GM12865 (cell line): ENCODE data around the gene FLNC.
A peak's percentile ranks its signal among the peaks of the same experiment; 100 is the strongest.

Experiments
- DNase-seq: peaks from one replicate; pipeline ENCODE4 v3.0.0; 2010; ENCODE audit warnings: low read depth
- H3K4me3 ChIP-seq: 2 replicates; pipeline ENCODE4 v1.5.1; 2011; ENCODE audit warnings: mild to moderate bottlenecking, low read depth, low read length, control low read depth
- TF ChIP-seq, protein P1 (sequence below): IDR thresholded peaks from 2 replicates; pipeline ENCODE4 v1.5.1; 2011; ENCODE audit warnings: low read length, control low read depth, low read depth, inconsistent platforms; ENCODE audit not compliant: insufficient read depth; ENCODE audit errors: missing control alignments

Gene FLNC

DNA sequence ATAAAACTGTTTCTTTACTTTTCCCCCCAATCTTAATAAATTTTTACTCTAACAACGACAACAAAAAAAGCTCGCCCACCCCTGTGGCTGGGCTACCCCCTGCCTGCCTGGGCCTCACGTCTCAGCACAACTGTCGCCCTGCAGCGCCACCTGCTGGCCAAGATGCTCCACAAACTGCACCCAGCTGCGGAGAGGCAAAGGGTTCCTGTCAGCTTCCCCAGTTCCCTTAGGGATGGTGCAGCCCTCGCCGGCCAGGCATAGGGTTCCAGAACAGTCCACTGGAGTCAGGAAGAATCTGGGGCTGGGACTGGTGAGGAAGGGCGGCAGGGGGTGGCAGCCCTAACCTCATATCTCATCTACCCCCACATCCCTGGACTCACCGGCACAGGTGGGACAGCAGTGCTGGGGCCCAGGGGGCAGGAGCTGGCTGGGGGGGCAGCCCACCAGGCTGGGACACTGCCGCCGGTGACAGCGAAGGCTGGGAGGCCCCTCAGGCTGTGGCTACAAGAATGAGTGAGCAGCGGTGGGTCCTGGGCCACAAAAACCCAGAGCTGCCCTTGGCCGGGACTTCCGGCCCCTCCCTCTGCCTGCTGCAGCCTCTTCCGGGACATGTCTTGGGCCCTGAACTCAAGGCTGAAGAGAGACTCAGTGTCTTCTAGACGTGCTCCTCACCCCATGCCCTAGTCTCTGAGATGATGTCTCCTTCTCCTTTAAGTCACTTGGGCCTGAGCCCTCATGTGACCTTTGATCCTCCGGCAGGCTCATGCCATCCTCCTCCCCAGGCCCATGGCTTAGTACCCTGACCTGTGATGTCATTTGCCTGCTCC lies 53.6 kb downstream of the FLNC start:
- peak; percentile 90 for DNase-seq
- TF ChIP-seq, protein P1, sequence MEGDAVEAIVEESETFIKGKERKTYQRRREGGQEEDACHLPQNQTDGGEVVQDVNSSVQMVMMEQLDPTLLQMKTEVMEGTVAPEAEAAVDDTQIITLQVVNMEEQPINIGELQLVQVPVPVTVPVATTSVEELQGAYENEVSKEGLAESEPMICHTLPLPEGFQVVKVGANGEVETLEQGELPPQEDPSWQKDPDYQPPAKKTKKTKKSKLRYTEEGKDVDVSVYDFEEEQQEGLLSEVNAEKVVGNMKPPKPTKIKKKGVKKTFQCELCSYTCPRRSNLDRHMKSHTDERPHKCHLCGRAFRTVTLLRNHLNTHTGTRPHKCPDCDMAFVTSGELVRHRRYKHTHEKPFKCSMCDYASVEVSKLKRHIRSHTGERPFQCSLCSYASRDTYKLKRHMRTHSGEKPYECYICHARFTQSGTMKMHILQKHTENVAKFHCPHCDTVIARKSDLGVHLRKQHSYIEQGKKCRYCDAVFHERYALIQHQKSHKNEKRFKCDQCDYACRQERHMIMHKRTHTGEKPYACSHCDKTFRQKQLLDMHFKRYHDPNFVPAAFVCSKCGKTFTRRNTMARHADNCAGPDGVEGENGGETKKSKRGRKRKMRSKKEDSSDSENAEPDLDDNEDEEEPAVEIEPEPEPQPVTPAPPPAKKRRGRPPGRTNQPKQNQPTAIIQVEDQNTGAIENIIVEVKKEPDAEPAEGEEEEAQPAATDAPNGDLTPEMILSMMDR = peak; percentile 84
- peak overlapping the region; percentile 74 for H3K4me3 ChIP-seq

DNA sequence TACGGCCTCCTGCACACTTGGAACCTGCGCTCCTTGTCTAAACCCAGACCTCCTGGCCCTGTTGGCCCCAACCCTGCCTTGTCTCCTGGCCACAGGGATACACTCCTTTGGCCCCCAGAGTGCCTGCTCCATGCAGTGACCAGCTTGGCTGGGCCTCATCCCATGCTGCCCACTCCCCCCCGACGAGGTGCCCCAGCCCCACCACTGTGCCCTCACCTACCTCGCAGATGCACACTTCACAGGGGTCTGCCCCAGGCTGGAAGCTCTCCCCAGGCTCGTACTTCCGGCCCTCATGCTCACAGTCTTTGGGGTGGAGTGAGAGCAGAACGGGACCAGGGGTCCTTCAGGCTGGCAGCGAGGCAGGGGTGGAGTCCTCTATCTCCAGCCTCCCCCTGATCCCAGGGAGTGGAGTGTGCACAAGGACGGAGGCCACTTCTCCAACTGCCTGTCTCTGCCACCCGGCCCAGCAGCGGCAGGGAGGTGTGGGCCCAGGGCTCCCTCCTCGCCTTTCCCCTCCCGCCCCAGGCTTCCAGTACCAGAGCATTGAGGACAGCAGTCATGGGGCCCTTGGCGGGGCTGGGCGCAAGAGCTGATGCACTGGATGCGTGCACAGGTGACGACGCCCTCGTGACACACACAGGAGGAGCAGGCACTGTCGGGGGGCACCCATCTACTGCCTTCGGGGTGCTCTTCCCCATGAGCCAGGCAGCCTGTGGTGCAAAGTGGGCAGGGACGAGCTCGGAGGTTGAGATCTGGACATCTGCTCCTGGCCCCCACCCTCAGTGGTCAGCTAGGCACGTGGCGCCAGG lies 54.6 kb downstream of the FLNC start:
- TF ChIP-seq, protein P1 = no peak
- no peak overlapping the region for H3K4me3 ChIP-seq
- DNase-seq = no peak

DNA sequence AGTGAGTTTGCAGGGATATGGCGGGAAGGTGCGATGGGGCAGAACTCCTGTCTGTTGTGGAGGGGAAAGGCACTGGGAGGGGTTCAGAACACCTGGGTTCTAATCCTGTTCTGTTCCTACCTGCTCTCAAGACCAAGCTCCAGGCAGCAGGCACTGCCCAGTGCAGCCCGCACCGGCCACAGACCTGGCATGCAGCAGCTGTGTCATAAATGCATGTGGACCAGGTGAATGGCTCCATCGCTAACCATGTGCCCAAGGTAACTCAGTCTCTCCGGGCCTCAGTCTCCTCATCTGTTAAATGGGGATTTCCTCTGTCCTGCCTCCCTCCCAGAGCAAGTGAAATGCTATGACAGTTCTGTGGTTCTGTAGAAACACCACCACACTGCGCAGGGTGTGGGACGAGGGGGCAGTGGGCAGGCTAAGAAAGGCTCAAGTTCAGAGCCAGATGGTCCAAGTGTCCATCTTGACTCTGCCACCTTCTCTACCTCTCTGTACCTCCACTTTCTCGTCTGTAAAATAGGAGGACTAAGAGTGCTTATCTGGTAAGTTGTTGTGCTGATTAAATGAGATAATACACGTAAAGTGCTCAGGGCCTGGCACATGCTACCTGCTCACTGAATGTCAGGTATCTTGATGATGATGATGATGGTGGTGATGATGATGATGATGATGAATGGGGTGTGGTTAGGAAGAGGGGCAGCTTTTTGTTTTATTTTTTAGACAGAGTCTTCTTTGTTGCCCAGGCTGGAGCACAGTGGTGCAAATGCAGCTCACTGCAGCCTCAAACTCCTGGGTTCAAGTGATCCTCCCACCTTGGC lies 55.4 kb downstream of the FLNC start:
- no peak for DNase-seq
- no peak overlapping the region for H3K4me3 ChIP-seq
- TF ChIP-seq, protein P1 = no peak

DNA sequence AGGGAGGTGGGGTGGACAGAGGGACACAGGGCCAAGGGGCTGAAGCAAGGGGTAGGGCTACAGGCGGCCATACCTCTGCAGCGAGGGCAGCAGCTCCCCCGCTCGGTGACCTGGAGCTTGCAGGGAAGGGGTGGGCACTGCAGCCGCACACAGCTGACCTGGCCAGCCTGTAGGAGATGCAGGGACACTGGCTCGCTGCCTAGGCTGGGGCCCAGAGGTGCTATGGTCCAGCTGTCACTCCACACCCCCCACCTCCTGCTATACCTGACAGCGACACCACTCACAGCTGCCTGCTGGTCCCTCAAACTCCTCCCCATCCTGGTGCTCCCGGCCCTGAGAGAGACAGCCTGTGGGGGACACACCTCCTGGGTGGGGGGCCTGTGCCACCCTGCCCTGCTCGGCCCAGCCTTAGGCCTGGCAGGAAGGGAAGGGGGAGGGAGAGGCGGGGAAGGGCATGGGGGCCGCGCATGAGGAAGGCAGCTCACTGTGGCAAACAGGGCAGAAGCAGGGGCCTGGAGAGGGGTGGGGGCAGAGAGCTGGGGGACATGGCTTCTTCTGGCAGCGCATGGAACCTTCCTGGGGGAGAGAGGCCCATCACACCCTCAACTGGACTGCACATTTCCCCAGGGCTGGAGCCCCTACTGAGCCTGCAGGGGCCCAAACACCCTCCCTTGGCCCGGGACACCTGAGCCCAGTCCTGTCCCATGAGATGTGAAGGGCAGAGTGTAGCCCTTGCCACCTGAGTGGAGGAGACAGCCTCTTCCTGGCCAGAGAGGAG lies 56.4 kb downstream of the FLNC start:
- no peak for DNase-seq
- no peak overlapping the region for H3K4me3 ChIP-seq
- TF ChIP-seq, protein P1 = no peak

DNA sequence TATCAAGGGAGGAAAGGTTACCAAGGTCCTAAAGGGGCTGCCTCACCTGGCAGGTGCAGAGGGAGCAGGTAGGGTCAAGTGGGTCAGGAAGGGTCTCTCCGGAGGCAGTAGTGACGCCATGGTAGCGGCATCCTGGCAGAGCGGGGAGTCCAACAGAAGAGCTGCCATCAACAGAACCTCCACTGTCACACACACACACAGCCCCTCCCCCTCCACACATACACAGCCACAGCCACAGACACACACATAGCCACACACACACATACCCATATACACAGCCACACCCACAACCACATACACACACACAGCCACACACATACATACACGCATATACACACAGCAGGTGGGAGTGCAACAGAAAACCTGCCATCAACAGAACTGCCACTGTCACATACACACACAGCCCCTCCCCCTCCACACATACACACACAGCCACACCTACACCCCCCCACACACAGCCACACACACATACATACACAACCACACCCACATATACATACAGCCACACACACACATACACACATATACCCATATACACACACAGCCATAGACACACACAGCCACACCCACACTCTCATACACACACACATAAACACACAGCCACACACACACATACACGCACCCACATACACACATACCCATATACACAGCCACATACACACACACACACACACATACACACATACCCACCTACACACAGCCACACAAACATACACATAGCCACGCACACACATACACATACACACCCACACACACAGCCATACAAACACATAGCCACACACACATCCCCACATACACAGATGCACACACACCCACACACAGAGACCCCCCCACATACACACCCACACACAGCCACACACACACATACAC lies 57.2 kb downstream of the FLNC start:
- no peak for DNase-seq

More for the DNA sequence above, 57.2 kb downstream of the FLNC start:
- H3K4me3 ChIP-seq = no peak overlapping the region
- TF ChIP-seq, protein P1 = no peak
